ENCODE measurements around the gene RGS3. TPM values are rescaled to one million over a fixed set of nuclear protein-coding genes. Genes with fewer than 3 reads are reported as not detected.
"Not testable (repeated sequence)": the region's sequence is repeated elsewhere in the genome, so short reads cannot be mapped to it uniquely, and the experiment has no call there.

Gene RGS3
- total RNA-seq, 2 experiments from 2014 or later: 22.8 to 32.9 TPM

- no peak overlapping the region for H3K27ac ChIP-seq (ENCODE audit: low read depth, low read length, poor library complexity, severe bottlenecking)
- H4K20me1 ChIP-seq (ENCODE audit: insufficient read depth, low read length): no peaks in the 10 kb centered on the region
- intact Hi-C loops (cut with micrococcal nuclease; ENCODE audit: unreplicated experiment): no loop called here
- H2AFZ ChIP-seq (ENCODE audit: low read length): no peak overlapping the region
- no peak for TF ChIP-seq CTCF (conservative IDR thresholded peaks at IDR 0.05; ENCODE audit: low read length)
- TF ChIP-seq EZH2phosphoT487 (IDR thresholded peaks at IDR 0.05; ENCODE audit: borderline replicate concordance, low read depth, low read length): no peak
- H3K79me2 ChIP-seq (ENCODE audit: insufficient read depth, low read depth, low read length): no peaks in the 10 kb centered on the region
- POLR2A ChIA-PET: interaction anchor here (1.7 kb wide), 1 partner anchor 15 kb away, joined by 6 read pairs; no protein-coding TSS in a partner anchor
- H3K9me3 ChIP-seq (ENCODE audit: low read length): no peaks in the 10 kb centered on the region
- CTCF ChIA-PET (ENCODE audit: unreplicated experiment): no interaction called here
- BruUV-seq (replicated peaks): no TSS peak
- no peak overlapping the region for H3K4me3 ChIP-seq (ENCODE audit: low read depth, low read length, poor library complexity, severe bottlenecking)
- H3K4me1 ChIP-seq (ENCODE audit: insufficient read depth, low read length, poor library complexity, severe bottlenecking): no peaks in the 10 kb centered on the region
- no peak overlapping the region for H3K4me2 ChIP-seq (ENCODE audit: low read length)
- no peaks in the 10 kb centered on the region for H3K9me2 ChIP-seq (ENCODE audit: insufficient read depth, low read length)
- no peaks in the 10 kb centered on the region for H3K36me3 ChIP-seq (ENCODE audit: insufficient read depth, low read length)
- no peak for DNase-seq (ENCODE audit: low spot score)
Observed at GRCh38 chr9:113431191-113431590, 32.3 kb upstream of the RGS3 start.

- H3K9me3 ChIP-seq (ENCODE audit: low read length): no peaks in the 10 kb centered on the region
- no peak for TF ChIP-seq EZH2phosphoT487 (IDR thresholded peaks at IDR 0.05; ENCODE audit: borderline replicate concordance, low read depth, low read length)
- TF ChIP-seq CTCF (conservative IDR thresholded peaks at IDR 0.05; ENCODE audit: low read length): no peak
- no peaks in the 10 kb centered on the region for H4K20me1 ChIP-seq (ENCODE audit: insufficient read depth, low read length)
- H3K4me3 ChIP-seq (ENCODE audit: low read depth, low read length, poor library complexity, severe bottlenecking): no peak overlapping the region
- POLR2A ChIA-PET: interaction anchor here (0.6 kb wide), 1 partner anchor 127 kb away, joined by 3 read pairs; no protein-coding TSS in a partner anchor
- H2AFZ ChIP-seq (ENCODE audit: low read length): no peak overlapping the region
- H3K9me2 ChIP-seq (ENCODE audit: insufficient read depth, low read length): no peaks in the 10 kb centered on the region
- H3K4me1 ChIP-seq (ENCODE audit: insufficient read depth, low read length, poor library complexity, severe bottlenecking): no peaks in the 10 kb centered on the region
- no peaks in the 10 kb centered on the region for H3K79me2 ChIP-seq (ENCODE audit: insufficient read depth, low read depth, low read length)
- no peak for DNase-seq (ENCODE audit: low spot score)
- intact Hi-C loops (cut with micrococcal nuclease; ENCODE audit: unreplicated experiment): no loop called here
- no peak overlapping the region for H3K27ac ChIP-seq (ENCODE audit: low read depth, low read length, poor library complexity, severe bottlenecking)
- H3K36me3 ChIP-seq (ENCODE audit: insufficient read depth, low read length): no peaks in the 10 kb centered on the region
- CTCF ChIA-PET (ENCODE audit: unreplicated experiment): no interaction called here
- no peak overlapping the region for H3K4me2 ChIP-seq (ENCODE audit: low read length)
- BruUV-seq (replicated peaks): no TSS peak
Observed at GRCh38 chr9:113436728-113437515, 26.6 kb upstream of the RGS3 start.

GRCh38 chr9:113437716-113438115 is 25.8 kb upstream of the RGS3 start:
- H3K9me2 ChIP-seq (ENCODE audit: insufficient read depth, low read length); DNase-seq (ENCODE audit: low spot score); CTCF ChIA-PET (ENCODE audit: unreplicated experiment); H3K4me1 ChIP-seq (ENCODE audit: insufficient read depth, low read length, poor library complexity, severe bottlenecking); H3K4me3 ChIP-seq (ENCODE audit: low read depth, low read length, poor library complexity, severe bottlenecking); H3K36me3 ChIP-seq (ENCODE audit: insufficient read depth, low read length); intact Hi-C loops (cut with micrococcal nuclease; ENCODE audit: unreplicated experiment); H3K9me3 ChIP-seq (ENCODE audit: low read length); H3K4me2 ChIP-seq (ENCODE audit: low read length); H3K27ac ChIP-seq (ENCODE audit: low read depth, low read length, poor library complexity, severe bottlenecking); H4K20me1 ChIP-seq (ENCODE audit: insufficient read depth, low read length); H2AFZ ChIP-seq (ENCODE audit: low read length); BruUV-seq (replicated peaks); H3K79me2 ChIP-seq (ENCODE audit: insufficient read depth, low read depth, low read length); POLR2A ChIA-PET: not testable (repeated sequence)
